ENCODE measurements around the gene NKD2. TPM values are rescaled to one million over a fixed set of nuclear protein-coding genes. Genes with fewer than 3 reads are reported as not detected.

Gene NKD2
- total RNA-seq, 2 experiments from 2014 or later: 1.4 to 2.5 TPM

DNA sequence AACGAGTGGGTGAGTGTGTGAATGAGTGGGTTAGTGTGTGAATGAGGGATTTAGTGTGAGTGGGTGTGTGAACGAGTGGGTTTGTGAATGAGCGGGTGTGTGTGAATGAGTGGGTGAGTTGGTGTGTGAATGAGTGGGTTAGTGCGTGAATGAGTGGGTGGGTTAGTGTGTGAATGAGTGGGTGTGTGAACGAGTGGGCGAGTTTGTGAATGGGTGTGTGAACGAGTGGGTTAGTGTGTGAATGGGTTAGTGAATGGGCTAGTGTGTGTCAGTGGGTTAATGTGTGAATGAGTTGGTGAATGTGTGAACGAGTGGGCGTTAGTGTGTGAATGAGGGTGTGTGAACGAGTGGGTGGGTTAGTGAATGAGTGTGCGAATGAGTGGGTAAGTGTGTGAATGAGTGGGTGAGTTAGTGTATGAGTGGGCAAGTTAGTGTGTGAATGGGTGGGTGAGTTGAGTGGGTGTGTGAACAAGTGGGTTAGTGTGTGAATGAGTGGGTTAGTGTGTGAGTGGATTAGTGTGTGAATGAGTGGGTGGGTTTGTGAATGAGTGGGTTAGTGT lies 39.6 kb downstream of the NKD2 start:
- DNase-seq: no peak
- Mint-ChIP-seq H3K4me3 (no peak overlapping the region), H3K9me3 (peaks cover 51% of the 10 kb centered on the region), H3K27ac (peak overlapping the region; percentile 62), H3K27me3 (ENCODE audit: low read depth) (no peaks in the 10 kb centered on the region), H3K4me1 (ENCODE audit: low read depth) (peaks cover 4% of the 10 kb centered on the region), H3K36me3 (ENCODE audit: low read depth) (peaks cover 2% of the 10 kb centered on the region)
- intact Hi-C loops (cut with micrococcal nuclease): no loop called here
- CTCF ChIA-PET: no interaction called here

DNA sequence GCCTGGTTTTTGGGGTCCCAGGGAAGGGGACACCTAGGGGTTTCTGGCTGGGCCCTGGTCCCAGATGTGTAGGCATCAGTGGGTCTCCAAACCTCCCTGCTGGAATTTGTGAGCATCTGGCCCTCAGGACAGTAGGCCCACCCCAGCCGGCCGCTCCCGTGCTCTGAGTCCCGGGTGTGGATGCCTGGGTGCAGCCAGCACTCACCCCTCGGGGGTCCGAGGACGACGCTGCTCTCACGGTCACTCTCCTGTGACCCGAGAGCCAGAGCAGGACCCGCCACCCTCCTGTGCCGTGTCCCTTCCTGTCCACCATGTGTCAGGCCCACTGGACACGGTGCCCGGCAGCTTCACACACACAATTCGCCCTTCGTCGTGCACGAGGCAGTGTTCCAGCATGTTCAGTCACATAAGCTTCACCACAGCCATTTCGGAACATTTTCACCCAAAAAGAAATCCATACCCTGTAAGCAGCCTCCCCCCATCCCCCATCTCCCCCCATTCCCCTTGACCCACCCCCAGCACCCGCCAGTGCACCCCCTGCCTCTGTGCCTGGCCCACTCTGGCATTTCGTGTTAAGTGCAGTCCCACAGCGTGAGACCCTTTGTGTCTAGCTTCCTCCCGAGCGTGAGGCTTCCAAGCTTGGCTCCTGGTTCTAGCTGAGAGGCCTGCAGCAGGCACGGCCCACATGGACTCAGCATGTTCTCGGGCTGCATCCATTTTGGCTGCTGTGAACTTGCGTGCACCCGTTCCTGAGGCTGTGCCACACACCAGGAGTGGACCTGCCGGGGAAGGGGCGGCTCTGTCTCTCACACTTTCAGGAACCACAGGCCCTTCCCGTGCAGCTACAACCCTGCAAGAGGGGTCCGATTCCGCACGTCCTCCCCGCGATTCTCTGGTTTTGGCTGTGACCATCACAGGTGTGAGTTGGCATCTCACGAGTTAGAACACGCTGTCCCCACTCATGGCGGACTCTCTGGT lies 40.5 kb downstream of the NKD2 start:
- Mint-ChIP-seq H3K4me3 (no peak overlapping the region), H3K36me3 (ENCODE audit: low read depth) (peaks cover 2% of the 10 kb centered on the region), H3K27me3 (ENCODE audit: low read depth) (no peaks in the 10 kb centered on the region), H3K27ac (no peak overlapping the region), H3K9me3 (peaks cover 42% of the 10 kb centered on the region), H3K4me1 (ENCODE audit: low read depth) (no peaks in the 10 kb centered on the region)
- intact Hi-C loops (cut with micrococcal nuclease): no loop called here
- DNase-seq: no peak
- CTCF ChIA-PET: interaction anchor here (0.6 kb wide), 1 partner anchor 595 kb away, joined by 3 read pairs; no protein-coding TSS in a partner anchor

DNA sequence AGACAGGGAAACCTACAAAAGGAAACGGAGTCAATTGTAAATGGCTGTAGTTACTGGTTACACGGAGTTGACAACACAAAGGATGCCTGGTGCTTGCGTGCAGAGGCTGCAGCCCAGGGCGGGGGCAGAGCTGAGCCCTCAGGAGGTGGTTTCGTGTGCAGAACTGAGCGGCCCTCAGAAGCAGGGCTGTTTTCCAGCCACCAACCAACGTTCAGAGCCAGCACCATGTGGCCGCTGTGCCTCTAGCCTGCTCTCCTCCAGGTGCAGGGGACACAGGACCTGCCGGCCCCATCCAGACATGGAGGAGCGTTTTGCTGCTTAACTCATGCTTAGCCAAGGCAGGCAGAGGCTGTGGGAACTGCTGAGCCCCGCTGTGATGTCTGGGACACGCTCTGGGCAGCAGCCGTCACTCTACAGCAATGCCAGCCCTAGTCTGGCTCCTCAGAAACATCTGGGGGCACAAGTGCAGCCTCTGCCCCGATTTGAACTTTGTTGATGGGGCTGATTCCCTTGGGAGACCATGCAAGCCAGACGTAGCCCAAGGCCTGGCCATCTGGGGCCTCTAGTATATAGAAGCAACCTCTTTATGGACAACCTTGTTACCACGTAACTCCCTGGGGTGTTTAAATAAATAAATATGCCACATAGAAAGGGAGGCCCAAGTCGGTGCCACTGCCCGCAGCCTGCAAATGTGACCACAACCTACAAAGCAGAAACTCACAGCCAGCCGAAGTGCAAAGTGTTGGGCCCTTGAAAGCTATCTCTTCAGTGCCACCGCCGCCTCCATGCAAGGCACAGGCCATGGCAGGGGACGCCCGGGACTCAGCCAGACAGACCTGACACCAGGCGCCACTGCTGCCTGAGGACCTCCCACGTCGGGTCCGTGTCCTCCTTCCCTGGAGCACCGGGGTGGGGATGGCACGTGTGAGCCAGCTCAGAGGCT lies 42.1 kb downstream of the NKD2 start:
- no peak overlapping the region for H3K4me3 Mint-ChIP-seq
- no peaks in the 10 kb centered on the region for H3K27me3 Mint-ChIP-seq (ENCODE audit: low read depth)
- peaks cover 2% of the 10 kb centered on the region for H3K36me3 Mint-ChIP-seq (ENCODE audit: low read depth)
- H3K27ac Mint-ChIP-seq: no peak overlapping the region
- CTCF ChIA-PET: no interaction called here
- peaks cover 27% of the 10 kb centered on the region for H3K9me3 Mint-ChIP-seq
- no peak for DNase-seq
- intact Hi-C loops (cut with micrococcal nuclease): no loop called here
- H3K4me1 Mint-ChIP-seq (ENCODE audit: low read depth): no peaks in the 10 kb centered on the region

DNA sequence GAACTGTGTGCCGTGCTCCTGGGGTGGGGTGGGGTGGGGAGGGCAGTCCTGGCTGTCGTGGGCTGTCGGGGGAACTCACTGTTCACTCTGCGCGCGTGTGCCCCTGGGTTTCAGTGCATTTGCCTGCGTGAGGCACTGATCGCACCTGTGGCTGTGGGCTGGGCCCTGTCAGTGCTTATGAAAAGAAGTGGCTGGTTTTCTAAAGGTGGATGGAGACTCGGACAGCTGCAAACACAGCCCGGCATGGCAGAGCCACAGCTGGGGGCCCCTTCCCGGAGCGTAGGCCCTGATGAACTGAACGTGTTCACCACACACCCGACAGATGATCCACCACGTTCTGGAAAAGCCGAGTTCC lies 42.7 kb downstream of the NKD2 start:
- CTCF ChIA-PET: no interaction called here
- H3K27ac Mint-ChIP-seq: no peak overlapping the region
- no peaks in the 10 kb centered on the region for H3K4me1 Mint-ChIP-seq (ENCODE audit: low read depth)
- no peak for DNase-seq
- H3K4me3 Mint-ChIP-seq: no peak overlapping the region
- peaks cover 20% of the 10 kb centered on the region for H3K9me3 Mint-ChIP-seq
- intact Hi-C loops (cut with micrococcal nuclease): no loop called here
- H3K36me3 Mint-ChIP-seq (ENCODE audit: low read depth): peaks cover 2% of the 10 kb centered on the region
- H3K27me3 Mint-ChIP-seq (ENCODE audit: low read depth): no peaks in the 10 kb centered on the region

DNA sequence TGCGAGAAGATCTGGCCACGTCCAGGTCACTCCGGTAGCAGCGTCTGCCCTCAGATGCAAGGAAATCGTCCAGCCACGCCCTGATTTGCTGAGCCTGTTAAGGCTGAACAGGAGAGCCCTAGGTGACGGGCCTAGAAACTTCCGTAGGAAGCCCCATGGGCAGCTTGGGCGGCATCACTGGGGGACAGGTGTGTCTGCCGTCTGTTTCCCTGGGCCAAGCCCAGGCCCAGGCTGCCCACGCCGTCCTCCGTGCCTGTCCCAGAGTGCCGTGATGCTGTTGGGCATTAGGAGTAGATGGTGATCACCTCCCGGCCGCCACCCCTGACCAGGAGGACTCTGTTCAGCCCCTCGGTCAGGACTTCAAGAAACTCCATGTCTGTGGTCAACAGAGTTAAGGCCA lies 43.5 kb downstream of the NKD2 start:
- H3K9me3 Mint-ChIP-seq: peaks cover 13% of the 10 kb centered on the region

DNA sequence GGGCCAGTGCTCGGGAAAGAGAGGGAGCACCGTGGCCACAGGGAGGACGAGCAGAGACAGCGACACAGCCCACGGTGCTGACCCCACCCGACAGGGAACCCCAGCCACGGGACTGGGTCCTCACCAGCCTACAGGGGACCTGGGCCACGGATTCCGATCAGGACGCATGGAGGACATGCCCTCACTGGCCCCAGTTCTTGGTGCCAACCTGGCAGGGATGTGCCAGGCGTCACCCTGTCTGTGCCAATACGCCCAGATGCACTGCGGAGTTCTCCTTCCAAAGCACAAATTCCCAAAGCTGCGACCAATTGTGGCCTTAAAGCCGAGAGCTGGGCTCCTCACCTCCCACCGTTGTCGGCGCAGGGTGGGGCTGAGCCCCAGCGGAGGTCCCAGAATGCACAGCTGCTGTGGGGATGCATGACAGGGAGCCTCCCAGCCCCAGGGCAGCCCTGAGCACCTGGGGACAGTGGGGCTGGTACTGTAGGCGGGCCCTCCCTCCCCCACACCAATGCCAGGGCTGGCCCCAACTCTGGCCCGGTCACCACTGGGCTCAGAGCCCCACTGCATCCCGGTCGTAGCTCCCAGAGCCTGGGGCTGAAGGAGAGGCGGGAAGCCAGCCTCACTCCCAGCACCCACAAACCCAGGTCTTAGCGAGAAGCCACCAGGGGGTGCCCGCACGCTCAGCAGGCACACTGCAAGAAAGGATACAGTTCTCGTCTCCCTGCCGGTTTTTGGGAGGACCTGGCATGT lies 44.2 kb downstream of the NKD2 start:
- no peaks in the 10 kb centered on the region for H3K27me3 Mint-ChIP-seq (ENCODE audit: low read depth)

More for the DNA sequence above, 43.5 kb downstream of the NKD2 start:
- peaks cover 2% of the 10 kb centered on the region for H3K36me3 Mint-ChIP-seq (ENCODE audit: low read depth)
- CTCF ChIA-PET: no interaction called here
- no peaks in the 10 kb centered on the region for H3K27me3 Mint-ChIP-seq (ENCODE audit: low read depth)
- H3K4me3 Mint-ChIP-seq: no peak overlapping the region
- no peaks in the 10 kb centered on the region for H3K4me1 Mint-ChIP-seq (ENCODE audit: low read depth)
- no peak overlapping the region for H3K27ac Mint-ChIP-seq
- intact Hi-C loops (cut with micrococcal nuclease): no loop called here
- no peak for DNase-seq

DNA sequence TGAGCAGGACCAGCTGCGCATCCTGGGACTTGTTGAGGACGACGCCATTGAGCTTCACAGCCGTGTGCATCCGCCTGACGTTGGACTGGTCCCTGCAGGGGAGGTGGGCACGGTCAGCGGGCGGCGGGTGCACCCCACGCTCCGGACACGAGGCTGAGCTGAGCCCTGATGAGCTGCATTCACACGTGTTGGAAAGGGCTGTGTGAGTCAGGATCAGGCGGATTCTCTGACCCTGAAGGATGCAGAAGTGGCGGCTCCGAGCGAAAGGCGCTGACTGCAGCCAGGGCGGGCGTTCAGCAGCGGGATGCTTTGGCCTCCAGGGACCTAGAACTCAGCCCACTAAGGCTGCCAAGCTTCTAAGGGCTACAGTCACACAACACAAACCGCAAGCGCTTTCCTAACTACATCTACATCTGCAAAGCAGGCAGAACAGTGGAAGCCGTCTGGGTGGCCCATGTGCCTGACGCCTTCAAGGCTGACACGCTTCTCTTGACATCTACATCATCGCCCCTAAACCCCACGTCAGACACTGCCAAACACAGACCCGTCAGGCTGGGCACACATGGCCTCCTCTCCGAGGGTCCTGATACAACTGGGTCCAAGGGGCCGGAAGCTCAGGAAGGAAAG lies 44.9 kb downstream of the NKD2 start:
- H3K9me3 Mint-ChIP-seq: no peaks in the 10 kb centered on the region
- no peaks in the 10 kb centered on the region for H3K27me3 Mint-ChIP-seq (ENCODE audit: low read depth)
- intact Hi-C loops (cut with micrococcal nuclease): no loop called here
- CTCF ChIA-PET: no interaction called here
- peaks cover 2% of the 10 kb centered on the region for H3K36me3 Mint-ChIP-seq (ENCODE audit: low read depth)
- DNase-seq: no peak
- no peak overlapping the region for H3K4me3 Mint-ChIP-seq
- no peaks in the 10 kb centered on the region for H3K4me1 Mint-ChIP-seq (ENCODE audit: low read depth)
- no peak overlapping the region for H3K27ac Mint-ChIP-seq

More for the DNA sequence above, 44.2 kb downstream of the NKD2 start:
- DNase-seq: no peak
- Mint-ChIP-seq H3K4me3 (no peak overlapping the region), H3K9me3 (peaks cover 6% of the 10 kb centered on the region), H3K4me1 (ENCODE audit: low read depth) (no peaks in the 10 kb centered on the region), H3K27ac (no peak overlapping the region), H3K36me3 (ENCODE audit: low read depth) (peaks cover 2% of the 10 kb centered on the region)
- intact Hi-C loops (cut with micrococcal nuclease): no loop called here
- CTCF ChIA-PET: no interaction called here

DNA sequence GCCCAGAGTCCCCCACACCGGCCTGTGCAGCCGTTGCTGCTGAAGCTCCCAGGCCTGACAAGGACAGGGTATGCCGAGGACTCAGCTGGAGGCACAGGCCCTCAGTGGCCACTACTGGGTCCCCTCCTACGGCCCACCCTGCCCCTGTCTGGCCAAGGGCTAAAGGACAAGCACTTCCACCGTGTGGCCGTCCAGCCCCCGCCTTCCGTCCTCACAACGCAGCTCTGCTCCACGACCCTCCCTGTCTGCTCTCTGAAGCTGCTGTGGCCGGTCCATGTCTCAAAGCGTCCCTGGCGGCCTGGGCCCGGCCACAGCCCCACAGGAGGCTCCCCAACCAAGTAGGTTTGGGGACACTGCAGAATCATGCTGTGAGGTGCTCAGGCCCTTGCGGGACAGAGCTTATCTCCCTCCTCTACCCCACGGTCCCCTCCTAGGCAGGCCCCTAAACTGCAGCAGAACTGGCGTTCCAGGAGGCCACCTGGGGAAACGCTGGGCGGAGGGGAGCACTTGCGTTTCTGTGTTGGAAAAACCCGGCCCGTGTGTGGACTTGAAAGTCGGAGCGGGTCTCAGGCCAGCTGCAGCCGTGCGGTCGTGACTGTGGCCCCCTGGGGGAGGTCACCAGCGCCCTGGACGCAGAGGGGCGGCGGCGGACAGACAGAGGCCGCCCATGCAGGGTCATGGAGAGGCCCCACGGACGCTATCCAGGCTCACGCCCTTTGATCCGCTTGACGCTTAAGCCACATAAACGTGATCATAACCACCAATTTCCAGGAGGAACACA lies 45.6 kb downstream of the NKD2 start:
- DNase-seq: no peak
- peaks cover 2% of the 10 kb centered on the region for H3K36me3 Mint-ChIP-seq (ENCODE audit: low read depth)
- H3K27me3 Mint-ChIP-seq (ENCODE audit: low read depth): no peaks in the 10 kb centered on the region
- intact Hi-C loops (cut with micrococcal nuclease): no loop called here
- H3K9me3 Mint-ChIP-seq: no peaks in the 10 kb centered on the region
- no peak overlapping the region for H3K4me3 Mint-ChIP-seq
- H3K27ac Mint-ChIP-seq: no peak overlapping the region
- CTCF ChIA-PET: no interaction called here
- H3K4me1 Mint-ChIP-seq (ENCODE audit: low read depth): no peaks in the 10 kb centered on the region

DNA sequence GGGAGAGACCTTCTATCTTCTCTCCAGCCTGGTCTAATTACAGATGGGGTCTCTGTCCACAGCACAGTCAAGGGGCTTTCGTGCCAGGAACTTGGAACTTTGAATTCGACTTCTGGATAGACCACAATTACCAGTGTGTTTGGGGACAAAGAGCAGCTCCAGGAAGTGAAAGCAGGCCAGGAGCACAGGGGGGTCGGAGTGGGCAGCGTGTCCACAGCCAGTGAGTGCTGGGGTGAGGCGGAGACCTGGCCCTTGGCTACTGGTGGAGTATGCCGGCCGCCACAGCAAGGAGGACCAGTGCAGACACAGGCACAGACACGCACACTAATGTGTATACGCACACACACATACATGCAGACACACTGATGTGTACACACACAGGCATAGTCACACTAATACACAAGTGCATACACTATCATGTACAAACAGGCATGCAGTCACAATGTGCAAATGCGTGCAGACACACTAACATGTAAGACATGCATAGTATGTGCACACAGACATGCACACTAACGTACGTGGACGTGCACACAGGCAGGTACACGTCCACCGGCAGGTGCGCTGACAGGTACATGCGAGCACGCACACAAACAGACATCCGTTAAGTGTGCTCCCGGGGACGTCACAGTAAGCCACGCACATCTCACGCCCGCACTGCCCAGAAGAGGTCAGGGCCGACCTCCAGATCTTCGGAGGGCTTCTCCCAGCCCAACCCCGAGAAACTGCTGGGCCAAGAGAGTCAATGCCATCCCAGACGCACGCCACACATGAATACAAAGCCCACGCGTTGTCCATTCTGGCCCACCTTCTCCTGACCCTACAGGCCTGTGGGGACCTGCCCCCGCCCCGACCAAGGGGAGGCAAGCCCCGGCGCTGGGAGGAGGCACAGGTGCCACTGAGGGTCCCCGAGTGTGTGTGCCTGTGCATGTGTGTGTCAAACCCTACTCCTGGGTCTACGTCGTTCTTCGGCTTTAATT lies 46.5 kb downstream of the NKD2 start:
- Mint-ChIP-seq H3K4me1 (ENCODE audit: low read depth) (no peaks in the 10 kb centered on the region), H3K36me3 (ENCODE audit: low read depth) (peaks cover 2% of the 10 kb centered on the region), H3K27ac (no peak overlapping the region), H3K9me3 (no peaks in the 10 kb centered on the region), H3K4me3 (no peak overlapping the region), H3K27me3 (ENCODE audit: low read depth) (no peaks in the 10 kb centered on the region)
- intact Hi-C loops (cut with micrococcal nuclease): no loop called here
- CTCF ChIA-PET: no interaction called here
- DNase-seq: no peak

DNA sequence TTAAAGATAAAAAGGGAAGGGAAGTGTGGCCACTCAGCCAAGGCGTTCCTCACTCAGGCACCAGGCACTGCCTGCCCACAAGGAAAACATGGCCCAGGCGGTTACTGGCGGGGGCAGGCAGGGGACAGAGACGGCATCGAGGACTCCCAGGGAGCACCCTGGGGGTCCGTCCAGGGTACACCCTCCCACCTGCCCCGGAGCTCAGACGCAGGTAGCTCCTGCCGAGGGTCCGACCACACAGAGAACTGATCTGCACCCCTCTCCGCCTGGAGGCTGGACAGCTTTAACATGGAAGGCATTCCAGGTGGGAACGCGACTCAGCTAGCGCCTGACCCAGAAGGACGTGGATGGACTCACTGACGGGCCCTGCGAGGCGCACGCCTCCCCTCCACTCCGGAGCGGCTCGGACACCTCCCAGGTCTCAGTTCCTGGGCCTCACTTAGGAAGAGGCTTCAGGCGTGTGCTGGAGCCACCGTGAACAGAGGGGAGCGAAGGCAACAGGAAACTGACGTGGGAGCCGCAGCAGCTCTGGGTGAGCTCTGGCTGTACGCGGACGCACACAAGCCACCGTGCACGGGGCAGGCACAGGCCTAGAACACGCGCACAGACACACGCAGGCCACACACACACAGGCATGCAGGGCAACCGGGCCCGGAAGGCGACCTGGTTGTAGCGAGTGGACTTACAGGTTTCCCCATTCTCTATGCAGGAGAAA lies 47.5 kb downstream of the NKD2 start:
- no peaks in the 10 kb centered on the region for H3K27me3 Mint-ChIP-seq (ENCODE audit: low read depth)
- peaks cover 2% of the 10 kb centered on the region for H3K36me3 Mint-ChIP-seq (ENCODE audit: low read depth)
- H3K4me1 Mint-ChIP-seq (ENCODE audit: low read depth): no peaks in the 10 kb centered on the region
- CTCF ChIA-PET: no interaction called here
- H3K4me3 Mint-ChIP-seq: no peak overlapping the region
- H3K27ac Mint-ChIP-seq: no peak overlapping the region
- no peak for DNase-seq
- no peaks in the 10 kb centered on the region for H3K9me3 Mint-ChIP-seq
- intact Hi-C loops (cut with micrococcal nuclease): no loop called here
